ENCODE measurements around the gene PEX11B. TPM values are rescaled to one million over a fixed set of nuclear protein-coding genes. Genes with fewer than 3 reads are reported as not detected.

PEX11B gene
- total RNA-seq, 2 experiments from 2014 or later, result 36.9 to 44.6 TPM

DNA sequence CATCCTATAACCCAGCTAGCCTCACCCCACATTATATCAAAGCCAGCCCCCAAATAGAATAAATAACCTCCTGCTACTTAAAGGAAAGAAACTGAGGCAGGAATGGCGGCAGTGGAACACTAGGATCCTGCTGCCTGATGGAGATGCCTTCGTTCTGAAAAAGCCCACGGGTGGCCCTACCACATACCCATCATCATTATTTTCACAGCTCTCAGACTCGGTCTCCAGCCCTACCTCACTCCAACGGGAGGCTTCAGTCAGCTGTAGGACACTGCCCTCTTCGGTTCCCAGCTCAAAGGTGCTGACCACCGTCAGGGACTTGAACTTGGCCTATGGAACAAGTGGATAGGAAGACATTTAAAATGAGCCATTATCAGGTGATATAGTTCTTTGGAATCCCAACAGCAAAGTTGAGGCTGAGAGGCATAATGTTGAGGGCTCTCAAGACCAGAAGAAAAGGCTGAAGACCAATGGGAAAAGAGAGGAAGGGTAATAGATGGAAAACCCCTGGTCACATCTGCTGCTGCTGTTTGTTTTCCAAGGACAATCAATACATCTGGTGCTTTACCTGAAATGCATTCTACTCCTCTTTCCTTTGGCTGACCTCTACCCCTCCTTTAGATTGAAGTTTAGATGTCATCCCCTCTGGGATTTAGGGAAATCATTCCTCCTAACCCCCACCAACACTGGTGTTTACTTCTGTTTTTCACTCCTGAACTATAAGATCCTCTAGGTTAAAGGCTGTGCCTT lies 25.0 kb downstream of the PEX11B start:
- H3K4me1 Mint-ChIP-seq, result no peaks in the 10 kb centered on the region
- ChIA-PET CTCF (interaction anchor here (1.1 to 2.9 kb wide), 6 partner anchors 9 to 121 kb away, joined by 3 to 10 read pairs (median 5); partner anchors contain the start of genes NUDT17 and RBM8A), POLR2A (no interaction called here)
- no peaks in the 10 kb centered on the region for H3K27me3 Mint-ChIP-seq
- H3K36me3 Mint-ChIP-seq (ENCODE audit: low read depth), result no peaks in the 10 kb centered on the region
- no peaks in the 10 kb centered on the region for H3K9me3 Mint-ChIP-seq
- DNase-seq, result no peak
- H3K4me3 Mint-ChIP-seq, result no peak overlapping the region
- no peak overlapping the region for H3K27ac Mint-ChIP-seq

DNA sequence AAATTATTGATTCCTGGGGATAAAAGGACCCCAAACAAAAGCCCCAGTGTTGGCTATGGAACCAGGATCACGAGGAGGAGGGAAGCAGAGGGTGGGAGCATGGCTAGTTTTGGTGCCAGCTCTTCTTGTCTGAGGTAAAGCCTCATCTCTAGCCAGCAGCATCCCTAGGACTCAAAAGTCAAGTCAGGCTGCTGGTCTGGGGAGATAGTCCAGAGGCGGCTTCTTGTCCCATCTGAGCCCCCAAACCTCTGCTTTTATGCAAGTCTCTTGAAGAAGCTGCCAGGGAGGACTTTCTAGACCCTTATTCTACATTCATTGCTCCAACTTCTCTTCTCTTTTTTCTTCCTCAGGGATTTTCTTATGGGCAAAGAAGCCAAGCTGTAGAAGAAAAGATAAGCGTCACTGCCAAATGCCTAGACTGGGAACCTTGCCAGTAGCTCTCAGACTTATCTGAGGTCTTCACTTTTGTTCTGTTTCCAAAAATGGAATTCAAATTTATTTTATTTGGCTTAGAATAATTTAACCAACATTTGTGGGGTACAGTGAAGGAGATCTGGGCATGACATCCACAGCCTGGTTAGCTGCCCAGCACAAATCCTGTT lies 25.9 kb downstream of the PEX11B start:
- Mint-ChIP-seq H3K9me3 (no peaks in the 10 kb centered on the region), H3K4me1 (no peaks in the 10 kb centered on the region), H3K27me3 (no peaks in the 10 kb centered on the region), H3K27ac (no peak overlapping the region), H3K36me3 (ENCODE audit: low read depth) (no peaks in the 10 kb centered on the region), H3K4me3 (no peak overlapping the region)
- CTCF ChIA-PET, result interaction anchor here (0.6 to 2.9 kb wide), 13 partner anchors 8 to 121 kb away, joined by 3 to 10 read pairs (median 5); partner anchors contain the start of genes NUDT17 and RBM8A
- no peak for DNase-seq
- POLR2A ChIA-PET, result no interaction called here

DNA sequence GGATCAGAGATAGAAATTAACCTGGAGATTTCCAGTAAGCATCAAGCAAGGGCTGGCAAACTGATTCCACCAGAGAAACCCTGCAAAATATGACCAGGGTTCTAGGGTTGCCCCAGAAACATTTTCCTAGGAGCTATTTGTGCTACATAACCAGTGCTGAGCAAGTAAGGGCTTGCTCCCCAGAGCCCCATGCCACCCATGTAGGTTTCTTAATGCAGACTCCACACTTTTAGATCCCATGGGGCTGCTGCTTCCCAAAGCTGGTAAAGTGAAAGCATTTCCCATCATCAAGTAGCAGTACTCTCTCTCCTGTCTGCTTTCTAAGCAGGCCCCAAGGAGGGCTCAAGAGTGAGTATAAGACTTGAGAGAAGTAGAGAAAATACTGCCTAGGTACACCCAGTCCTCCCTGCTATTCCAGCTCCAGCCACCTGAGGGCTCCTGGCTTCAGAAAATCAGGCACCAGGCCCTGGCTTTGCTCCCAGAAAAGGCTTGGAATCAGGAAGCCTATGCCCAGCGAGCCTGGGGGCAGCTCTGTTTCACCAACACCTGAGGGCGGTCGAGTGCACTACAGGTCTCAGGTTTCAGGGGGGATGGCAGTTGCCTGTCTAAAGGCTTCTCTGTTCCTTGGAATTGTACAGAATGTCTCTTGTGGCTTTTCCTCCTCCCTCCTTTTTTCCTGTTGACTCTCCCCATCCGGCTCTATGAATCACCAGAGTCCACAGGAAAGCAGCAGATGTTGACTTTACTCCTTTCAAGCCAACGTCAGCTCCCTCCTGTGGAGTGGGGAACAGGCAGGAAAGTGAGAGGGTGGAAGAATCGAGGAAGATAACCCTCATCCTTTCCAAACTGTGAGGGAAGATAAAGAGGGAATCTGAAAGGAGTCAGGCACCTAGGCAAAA lies 26.7 kb downstream of the PEX11B start:
- ChIA-PET POLR2A (interaction anchor here (0.5 kb wide), 1 partner anchor 427 kb away, joined by 3 read pairs; no protein-coding TSS in a partner anchor), CTCF (interaction anchor here (0.6 to 2.9 kb wide), 20 partner anchors 8 to 125 kb away, joined by 3 to 10 read pairs (median 4); partner anchors contain the start of genes NUDT17 and RBM8A)
- no peak overlapping the region for H3K4me3 Mint-ChIP-seq
- H3K27me3 Mint-ChIP-seq, result no peaks in the 10 kb centered on the region
- peak; percentile 66 for DNase-seq
- H3K36me3 Mint-ChIP-seq (ENCODE audit: low read depth), result no peaks in the 10 kb centered on the region
- H3K4me1 Mint-ChIP-seq, result peaks cover under 1% of the 10 kb centered on the region
- H3K27ac Mint-ChIP-seq, result no peak overlapping the region
- H3K9me3 Mint-ChIP-seq, result no peaks in the 10 kb centered on the region

DNA sequence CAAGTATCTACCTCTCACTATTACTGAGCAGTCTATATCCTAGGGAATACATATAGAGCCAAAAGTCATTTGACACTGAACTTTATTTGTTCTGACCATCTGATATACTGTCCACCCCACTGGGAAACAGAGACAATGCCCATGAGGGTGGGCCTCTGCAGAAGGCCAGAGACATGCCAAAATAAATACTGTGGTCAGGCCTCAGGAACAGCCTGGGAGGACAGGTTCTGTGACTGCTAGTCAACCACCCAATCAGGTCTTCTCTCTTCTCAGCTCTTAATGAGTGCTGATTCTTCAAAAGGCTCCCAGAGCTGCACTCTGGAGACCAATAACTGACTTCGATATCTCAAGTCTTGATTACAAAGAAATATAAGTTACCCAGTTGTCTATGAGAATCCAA lies 27.4 kb downstream of the PEX11B start:
- Mint-ChIP-seq H3K4me1 (peaks cover 4% of the 10 kb centered on the region), H3K4me3 (no peak overlapping the region), H3K27ac (no peak overlapping the region), H3K36me3 (ENCODE audit: low read depth) (no peaks in the 10 kb centered on the region), H3K27me3 (no peaks in the 10 kb centered on the region), H3K9me3 (no peaks in the 10 kb centered on the region)
- ChIA-PET CTCF (interaction anchor here (0.6 to 2.9 kb wide), 16 partner anchors 8 to 126 kb away, joined by 3 to 10 read pairs (median 4); no protein-coding TSS in a partner anchor), POLR2A (no interaction called here)
- no peak for DNase-seq

DNA sequence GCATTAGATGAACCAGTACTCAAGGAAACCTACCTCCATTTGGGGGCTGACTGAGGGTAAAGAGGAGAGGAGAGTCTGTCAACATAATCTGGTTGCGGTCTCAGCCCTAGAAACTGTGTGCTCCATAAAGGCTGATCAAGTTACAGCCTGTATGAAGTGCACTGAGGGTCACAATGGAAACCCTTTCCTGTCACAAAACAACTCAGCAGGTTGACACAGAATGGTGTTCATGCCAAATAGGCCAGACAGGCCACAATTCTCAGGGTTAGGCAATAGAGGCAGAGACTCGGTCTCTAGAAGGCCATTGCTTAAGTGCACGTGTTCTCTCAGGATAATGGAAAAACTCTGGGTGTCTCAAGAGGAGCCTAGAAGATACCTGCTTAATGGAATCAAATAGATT lies 28.8 kb downstream of the PEX11B start:
- Mint-ChIP-seq H3K36me3 (ENCODE audit: low read depth) (no peaks in the 10 kb centered on the region), H3K27ac (no peak overlapping the region), H3K9me3 (no peaks in the 10 kb centered on the region), H3K27me3 (peaks cover 7% of the 10 kb centered on the region), H3K4me3 (no peak overlapping the region), H3K4me1 (peaks cover 12% of the 10 kb centered on the region)
- CTCF ChIA-PET, result no interaction called here
- no peak for DNase-seq
- POLR2A ChIA-PET, result no interaction called here

DNA sequence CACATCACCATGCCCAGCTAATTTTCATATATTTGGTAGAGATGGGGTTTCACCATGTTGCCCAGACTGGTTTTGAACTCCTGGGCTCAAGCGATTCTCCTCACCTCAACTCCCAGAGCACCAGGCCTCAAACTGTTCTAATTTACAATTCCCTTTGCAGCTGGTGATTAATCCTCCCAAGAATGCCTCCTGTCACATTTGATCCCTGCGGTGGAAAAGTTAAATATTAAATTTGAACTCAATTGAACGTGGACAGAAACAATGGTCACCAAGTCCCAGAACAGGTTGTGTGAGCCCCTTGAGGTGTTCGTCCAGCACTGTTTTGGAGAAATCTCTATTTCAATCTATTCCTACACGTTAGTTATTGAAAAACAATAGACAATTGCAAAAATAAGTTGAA lies 30.9 kb downstream of the PEX11B start:
- Mint-ChIP-seq H3K4me3 (no peak overlapping the region), H3K27me3 (peaks cover 26% of the 10 kb centered on the region), H3K4me1 (peaks cover 14% of the 10 kb centered on the region), H3K27ac (no peak overlapping the region), H3K9me3 (no peaks in the 10 kb centered on the region), H3K36me3 (ENCODE audit: low read depth) (no peaks in the 10 kb centered on the region)
- CTCF ChIA-PET, result interaction anchor here (1.0 to 10.8 kb wide), 2 partner anchors 17 to 42 kb away, joined by 3 to 63 read pairs; partner anchors contain the start of gene NUDT17
- no peak for DNase-seq
- POLR2A ChIA-PET, result no interaction called here

DNA sequence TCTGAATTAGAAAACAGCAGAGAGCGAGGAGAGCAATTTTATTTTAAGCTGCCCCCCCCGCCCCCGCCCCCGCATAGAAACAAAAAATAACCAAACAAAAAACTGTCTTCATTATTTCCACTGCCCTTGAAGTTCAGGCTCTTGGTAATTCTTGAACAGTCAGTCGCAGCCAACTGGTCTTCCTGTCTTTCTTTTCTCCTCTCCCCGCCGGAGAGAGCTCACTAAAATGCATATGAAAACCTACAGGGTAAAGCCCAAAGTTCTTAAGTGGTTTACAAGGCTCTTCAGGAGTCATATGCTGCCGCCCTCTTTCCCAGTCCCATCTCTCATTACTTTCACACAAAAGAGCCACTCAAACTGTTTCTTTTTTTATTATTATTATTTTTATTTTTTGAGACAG lies 31.7 kb downstream of the PEX11B start:
- ChIA-PET POLR2A (no interaction called here), CTCF (interaction anchor here (1.0 to 10.8 kb wide), 3 partner anchors 16 to 85 kb away, joined by 3 to 63 read pairs (median 3); partner anchors contain the start of gene NUDT17)
- no peaks in the 10 kb centered on the region for H3K9me3 Mint-ChIP-seq
- H3K4me1 Mint-ChIP-seq, result peaks cover 14% of the 10 kb centered on the region
- no peaks in the 10 kb centered on the region for H3K36me3 Mint-ChIP-seq (ENCODE audit: low read depth)
- peak overlapping the region; percentile 56 for H3K4me3 Mint-ChIP-seq
- H3K27ac Mint-ChIP-seq, result no peak overlapping the region
- no peak for DNase-seq
- peaks cover 28% of the 10 kb centered on the region for H3K27me3 Mint-ChIP-seq

DNA sequence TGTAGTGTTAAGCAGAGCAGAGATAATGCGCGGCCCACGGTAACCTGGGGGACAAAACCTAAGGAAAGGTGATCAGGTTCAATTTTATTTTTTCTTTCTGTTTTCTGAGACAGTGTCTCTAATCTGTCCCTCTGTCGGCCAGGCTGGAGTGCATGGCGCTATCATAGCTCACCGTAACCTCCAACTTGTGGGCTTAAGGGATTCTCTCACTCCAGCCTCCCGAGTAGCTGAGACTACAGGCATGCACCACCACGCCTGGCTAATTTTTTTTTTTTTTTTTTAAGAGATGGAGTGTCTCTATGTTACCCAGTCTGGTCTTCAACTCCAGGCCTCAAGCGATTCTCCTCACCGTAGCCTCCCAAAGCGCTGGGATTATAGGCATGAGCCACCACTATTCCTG lies 32.1 kb downstream of the PEX11B start:
- no peak overlapping the region for H3K27ac Mint-ChIP-seq
- no peaks in the 10 kb centered on the region for H3K9me3 Mint-ChIP-seq
- ChIA-PET CTCF (interaction anchor here (1.2 to 10.8 kb wide), 3 partner anchors 16 to 84 kb away, joined by 3 to 63 read pairs (median 11); partner anchors contain the start of gene NUDT17), POLR2A (no interaction called here)
- H3K27me3 Mint-ChIP-seq, result peaks cover 30% of the 10 kb centered on the region
- no peak for DNase-seq
- H3K36me3 Mint-ChIP-seq (ENCODE audit: low read depth), result no peaks in the 10 kb centered on the region
- peaks cover 14% of the 10 kb centered on the region for H3K4me1 Mint-ChIP-seq
- peak overlapping the region; percentile 77 for H3K4me3 Mint-ChIP-seq

DNA sequence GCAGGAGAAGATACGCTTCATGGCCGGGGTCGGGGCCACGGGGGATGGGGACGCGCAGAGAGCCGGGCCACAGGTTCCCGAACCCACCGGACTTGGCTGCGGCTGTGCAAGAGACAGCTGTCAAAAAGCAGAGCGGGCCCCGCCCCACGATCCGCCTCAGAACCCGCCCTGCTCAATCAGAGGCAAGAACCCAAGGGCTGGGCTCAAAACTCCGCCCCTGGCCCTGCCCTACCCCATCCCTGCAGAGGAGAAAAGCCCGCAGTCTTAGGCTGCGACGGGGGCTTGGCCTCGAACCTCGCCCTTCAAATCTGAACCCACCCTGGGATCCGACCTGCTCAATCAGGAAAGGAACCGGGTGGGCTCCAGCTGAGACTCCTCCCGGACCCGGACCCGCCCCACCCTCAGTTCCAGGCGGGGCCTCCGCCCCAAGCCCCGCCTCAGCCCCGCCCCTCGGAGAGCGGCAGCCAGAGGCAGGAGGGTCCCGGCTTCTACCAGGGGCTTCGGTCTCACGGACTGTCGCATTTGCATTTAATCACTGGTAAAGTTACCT lies 32.7 kb downstream of the PEX11B start, which contains the start of gene ANKRD35:
TSS of gene ANKRD35 (minus strand) at position 129 of the 550 bp plus-strand sequence. CDS start at position 21, 108 bp downstream.
- CTCF ChIA-PET, result interaction anchor here (0.6 to 10.8 kb wide), 10 partner anchors 10 to 84 kb away, joined by 3 to 63 read pairs (median 4); partner anchors contain the start of genes LIX1L, NUDT17, PIAS3 and RBM8A
- Mint-ChIP-seq H3K27me3 (peaks cover 33% of the 10 kb centered on the region), H3K9me3 (no peaks in the 10 kb centered on the region), H3K36me3 (ENCODE audit: low read depth) (no peaks in the 10 kb centered on the region), H3K27ac (no peak within 1 kb of the TSS), H3K4me3 (peak within 1 kb of the TSS; percentile 77), H3K4me1 (peaks cover 14% of the 10 kb centered on the region)
- DNase-seq, result peak; percentile 92
- POLR2A ChIA-PET, result no interaction called here

DNA sequence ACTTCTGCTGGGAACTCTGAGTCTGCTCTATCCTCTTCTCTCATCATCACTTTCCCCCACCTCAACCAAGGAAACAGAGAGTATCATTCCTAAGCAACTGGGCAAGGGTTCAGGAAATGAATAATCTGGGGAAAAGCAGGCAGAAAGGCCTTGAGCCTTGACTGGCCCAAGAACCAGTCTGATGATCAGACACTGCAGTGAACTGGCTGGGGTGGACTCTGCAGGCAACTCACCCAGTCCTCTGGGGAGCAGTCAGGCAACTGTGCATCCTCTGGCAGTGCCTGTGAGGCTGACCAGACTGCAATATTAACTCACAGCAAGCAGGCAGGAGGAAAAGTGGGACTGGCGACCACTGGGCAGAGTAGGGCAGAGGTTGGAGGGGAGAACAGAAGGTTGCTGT lies 33.8 kb downstream of the PEX11B start:
- Mint-ChIP-seq H3K36me3 (ENCODE audit: low read depth) (no peaks in the 10 kb centered on the region), H3K27ac (no peak overlapping the region), H3K27me3 (peaks cover 33% of the 10 kb centered on the region), H3K9me3 (no peaks in the 10 kb centered on the region), H3K4me3 (peak overlapping the region; percentile 77), H3K4me1 (peaks cover 14% of the 10 kb centered on the region)
- ChIA-PET CTCF (interaction anchor here (0.6 to 10.8 kb wide), 7 partner anchors 7 to 43 kb away, joined by 3 to 63 read pairs (median 4); partner anchors contain the start of genes NUDT17, PIAS3 and RBM8A), POLR2A (no interaction called here)
- no peak for DNase-seq

DNA sequence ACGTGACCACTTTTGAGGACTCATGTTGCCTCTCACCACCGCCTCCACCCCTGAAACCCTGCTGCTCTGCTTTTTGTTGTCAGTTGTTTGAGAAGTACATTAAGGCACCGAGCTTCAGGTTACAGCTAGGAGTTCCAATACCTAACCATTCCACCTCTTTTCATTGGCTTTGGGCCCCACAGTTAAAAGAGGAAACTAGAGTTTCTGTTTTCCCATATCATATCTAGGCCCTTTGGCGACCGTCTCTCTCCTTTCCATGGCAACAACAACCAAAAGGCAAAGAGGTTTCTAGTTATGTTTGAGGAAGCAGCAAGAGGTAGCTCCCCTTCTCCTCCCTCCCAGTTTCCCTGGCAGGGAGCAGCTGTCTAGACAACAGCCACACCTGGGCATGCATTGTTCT lies 38.7 kb downstream of the PEX11B start:
- DNase-seq, result no peak
- H3K27ac Mint-ChIP-seq, result no peak overlapping the region
- CTCF ChIA-PET, result interaction anchor here (1.2 to 10.8 kb wide), 3 partner anchors 9 to 16 kb away, joined by 3 to 63 read pairs (median 10); no protein-coding TSS in a partner anchor
- peaks cover 2% of the 10 kb centered on the region for H3K4me1 Mint-ChIP-seq
- H3K27me3 Mint-ChIP-seq, result peaks cover 39% of the 10 kb centered on the region
- no peaks in the 10 kb centered on the region for H3K36me3 Mint-ChIP-seq (ENCODE audit: low read depth)
- POLR2A ChIA-PET, result no interaction called here
- no peak overlapping the region for H3K4me3 Mint-ChIP-seq
- H3K9me3 Mint-ChIP-seq, result no peaks in the 10 kb centered on the region

DNA sequence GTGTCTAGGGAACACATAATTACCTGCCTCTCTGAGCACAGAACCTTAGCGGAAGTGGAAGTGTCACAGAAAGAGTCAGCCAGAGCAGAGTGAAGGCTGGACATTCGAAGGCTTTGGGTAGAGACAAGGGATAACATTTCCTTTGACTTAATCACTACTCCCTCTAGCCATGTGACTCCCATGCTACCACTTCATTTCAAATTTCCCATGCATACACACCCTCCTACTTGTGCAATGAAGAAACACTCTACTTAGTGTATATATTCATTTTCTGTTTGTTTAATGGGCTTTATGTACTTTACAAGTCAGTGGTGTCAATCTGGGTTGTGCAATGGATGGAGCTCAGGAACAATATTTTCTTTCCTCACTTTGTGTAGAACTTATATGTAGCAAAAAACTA lies 39.8 kb downstream of the PEX11B start:
- H3K9me3 Mint-ChIP-seq, result no peaks in the 10 kb centered on the region
- ChIA-PET CTCF (interaction anchor here (0.9 to 10.8 kb wide), 3 partner anchors 8 to 15 kb away, joined by 3 to 63 read pairs (median 3); no protein-coding TSS in a partner anchor), POLR2A (no interaction called here)
- no peak overlapping the region for H3K27ac Mint-ChIP-seq
- no peaks in the 10 kb centered on the region for H3K4me1 Mint-ChIP-seq
- no peaks in the 10 kb centered on the region for H3K36me3 Mint-ChIP-seq (ENCODE audit: low read depth)
- DNase-seq, result no peak
- H3K27me3 Mint-ChIP-seq, result peaks cover 36% of the 10 kb centered on the region
- no peak overlapping the region for H3K4me3 Mint-ChIP-seq
